Activated effector memory CD4-positive, alpha-beta T cell treated with Interleukin-2 at 50 U/mL for 16 hours (primary cell): ENCODE measurements around the gene FIBCD1.

Source experiments
- DNase-seq: peaks from one replicate; pipeline ENCODE4 v3.0.0-alpha.2; 2020

The FIBCD1 gene

GRCh38 chr9:130854835-130855234 lies 84.2 kb downstream of the FIBCD1 start:
- DNase-seq, result no peak

- DNase-seq, result no peak
Measured at GRCh38 chr9:130854092-130854491, 85.0 kb downstream of the FIBCD1 start.

GRCh38 chr9:130852801-130853200 lies 86.2 kb downstream of the FIBCD1 start:
- no peak for DNase-seq
